Kidney (tissue), 14 donors: ENCODE measurements around the gene GRK4. TPM values are rescaled to one million over a fixed set of nuclear protein-coding genes. Genes with fewer than 3 reads are reported as not detected.

ENCODE experiments used
- DNase-seq, 5 donors: peaks; one replicate each; pipeline ENCODE4 v3.0.0-alpha.2; 2013 to 2020
- FAIRE-seq: peaks from 2 replicates; lab custom pipeline; 2012; peaks lifted over from hg19 to GRCh38; lab: Jason Lieb, UNC
- H3K27ac ChIP-seq, 2 donors: one replicate each; pipeline ENCODE4 v1.7.0; 2013; ENCODE audit warnings: low read depth in 2 of 2, low read length in 2 of 2, inconsistent platforms in 1 of 2
- H3K27me3 ChIP-seq: one replicate; pipeline ENCODE4 v1.7.1; 2013; ENCODE audit warnings: low read length, inconsistent platforms; ENCODE audit not compliant: control insufficient read depth, insufficient read depth
- H3K36me3 ChIP-seq, 3 donors: one replicate each; pipeline versions ENCODE4 v1.7.0 to v1.7.1; 2013; ENCODE audit warnings: low read length in 3 of 3, control low read depth in 1 of 3, inconsistent platforms in 1 of 3; ENCODE audit not compliant: insufficient read depth in 3 of 3, control insufficient read depth in 2 of 3
- H3K4me1 ChIP-seq, 3 donors: one replicate each; pipeline versions ENCODE4 v1.7.0 to v1.7.1; 2013; ENCODE audit warnings: low read length in 3 of 3, inconsistent platforms in 1 of 3, low read depth in 1 of 3; ENCODE audit not compliant: control insufficient read depth in 2 of 3, insufficient read depth in 2 of 3
- H3K4me3 ChIP-seq, 3 donors: one replicate each; pipeline versions ENCODE4 v1.7.0 to v1.8.1; 2013; ENCODE audit warnings: low read length in 3 of 3, control low read depth in 1 of 3, inconsistent platforms in 1 of 3
- H3K9ac ChIP-seq, 3 donors: one replicate each; pipeline versions ENCODE4 v1.7.0 to v1.7.1; 2013; ENCODE audit warnings: low read length in 3 of 3, control low read depth in 1 of 3, inconsistent platforms in 1 of 3
- H3K9me3 ChIP-seq, 3 donors: one replicate each; pipeline versions ENCODE4 v1.7.0 to v1.7.1; 2013; ENCODE audit warnings: low read length in 3 of 3, control low read depth in 1 of 3, inconsistent platforms in 1 of 3; ENCODE audit not compliant: control insufficient read depth in 2 of 3, insufficient read depth in 1 of 3
- intact Hi-C: fragments of 100-400 bp; cut with DNase I; formaldehyde crosslinking; loops from one replicate; pipeline ENCODE4 v1.11.1; 2022
- polyA plus RNA-seq: library from polyadenylated mRNA; stranded (reverse); fragments of 350-450 nt; fragmentation: Illumina TruSeq; extraction: RNeasy Lipid Tissue Mini Kit (QIAGEN cat#74804); gene quantifications from one replicate; pipeline ENCODE4 v1.2.3, GENCODE V29; 2014; ENCODE audit warnings: low read depth, low replicate concordance; ENCODE audit not compliant: insufficient read depth
- total RNA-seq: library from RNA; stranded (reverse); fragmentation: NEBNext Ultra II Directional; extraction: Animal tissue kit (Norgen Biotek cat#: 25700); gene quantifications from one replicate; pipeline ENCODE4 v1.2.1, GENCODE V29; 2021
- TF ChIP-seq, protein P1 (sequence below): IDR thresholded peaks from 3 replicates; pipeline ENCODE4 v1.5.1; 2012; ENCODE audit warnings: mild to moderate bottlenecking, moderate library complexity, borderline replicate concordance; ENCODE audit not compliant: insufficient read depth; ENCODE audit errors: extremely low read depth
- donor health status: control.
- donor health status: control.
- donor health status: control.
- donor health status: control.
- donor health status: control.
- donor health status: DM: yes; HTN: yes; CAD: no.
- donor health status: Normal renal cell carcinoma (clear cell type).

GRK4 gene
- total and polyA plus RNA-seq, 2 donors from 2014 or later = 4.3 TPM

- intact Hi-C loops = no loop called here
Measured at GRCh38 chr4:3044870-3045819, 81.8 kb downstream of the GRK4 start.

GRCh38 chr4:3046162-3046561, 82.8 kb downstream of the GRK4 start:
- TF ChIP-seq, protein P1, sequence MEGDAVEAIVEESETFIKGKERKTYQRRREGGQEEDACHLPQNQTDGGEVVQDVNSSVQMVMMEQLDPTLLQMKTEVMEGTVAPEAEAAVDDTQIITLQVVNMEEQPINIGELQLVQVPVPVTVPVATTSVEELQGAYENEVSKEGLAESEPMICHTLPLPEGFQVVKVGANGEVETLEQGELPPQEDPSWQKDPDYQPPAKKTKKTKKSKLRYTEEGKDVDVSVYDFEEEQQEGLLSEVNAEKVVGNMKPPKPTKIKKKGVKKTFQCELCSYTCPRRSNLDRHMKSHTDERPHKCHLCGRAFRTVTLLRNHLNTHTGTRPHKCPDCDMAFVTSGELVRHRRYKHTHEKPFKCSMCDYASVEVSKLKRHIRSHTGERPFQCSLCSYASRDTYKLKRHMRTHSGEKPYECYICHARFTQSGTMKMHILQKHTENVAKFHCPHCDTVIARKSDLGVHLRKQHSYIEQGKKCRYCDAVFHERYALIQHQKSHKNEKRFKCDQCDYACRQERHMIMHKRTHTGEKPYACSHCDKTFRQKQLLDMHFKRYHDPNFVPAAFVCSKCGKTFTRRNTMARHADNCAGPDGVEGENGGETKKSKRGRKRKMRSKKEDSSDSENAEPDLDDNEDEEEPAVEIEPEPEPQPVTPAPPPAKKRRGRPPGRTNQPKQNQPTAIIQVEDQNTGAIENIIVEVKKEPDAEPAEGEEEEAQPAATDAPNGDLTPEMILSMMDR = no peak
- Histone ChIP-seq H3K9ac (no peak overlapping the region), H3K27me3 (no peaks in the 10 kb centered on the region), H3K27ac (no peak overlapping the region), H3K4me3 (no peak overlapping the region), H3K9me3 (no peaks in the 10 kb centered on the region), H3K36me3 (no peaks in the 10 kb centered on the region), H3K4me1 (peaks cover 0 to 2% (median 0%) of the 10 kb centered on the region in 3 donors)
- FAIRE-seq = no peak
- intact Hi-C loops = no loop called here
- peak in 1 of 5 donors; percentile 26 for DNase-seq

More at GRCh38 chr4:3044870-3045819, 81.8 kb downstream of the GRK4 start:
- DNase-seq = peak in 1 of 5 donors; percentile 85
- H3K9ac ChIP-seq = no peak overlapping the region
- no peaks in the 10 kb centered on the region for H3K36me3 ChIP-seq
- H3K4me3 ChIP-seq = no peak overlapping the region
- no peaks in the 10 kb centered on the region for H3K27me3 ChIP-seq
- no peak overlapping the region for H3K27ac ChIP-seq
- H3K9me3 ChIP-seq = no peaks in the 10 kb centered on the region
- TF ChIP-seq, protein P1 = no peak
- no peak for FAIRE-seq
- H3K4me1 ChIP-seq = peaks cover 0 to 2% (median 0%) of the 10 kb centered on the region in 3 donors

DNA sequence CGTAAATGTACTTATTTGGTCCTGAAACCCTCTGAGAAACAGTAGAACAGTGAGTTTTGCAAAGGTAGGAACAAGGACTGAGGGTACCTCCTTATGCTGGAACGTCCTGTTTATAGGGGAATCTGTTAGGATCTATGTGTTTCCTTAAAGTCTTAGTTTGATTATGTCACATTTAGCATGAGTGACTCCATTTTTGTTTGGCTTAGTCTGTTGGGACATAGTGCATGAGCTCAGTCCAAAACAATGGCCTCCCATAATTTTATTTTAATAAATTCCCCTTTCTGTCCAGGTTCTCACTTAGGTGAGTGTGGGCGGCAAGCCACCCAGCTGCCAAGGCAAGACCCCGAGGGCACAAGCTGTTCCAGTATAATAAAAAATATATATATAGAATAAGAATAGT, 83.3 kb downstream of the GRK4 start:
- Histone ChIP-seq H3K36me3 (no peaks in the 10 kb centered on the region), H3K9ac (no peak overlapping the region), H3K4me3 (no peak overlapping the region), H3K9me3 (no peaks in the 10 kb centered on the region), H3K4me1 (no peaks in the 10 kb centered on the region), H3K27ac (no peak overlapping the region), H3K27me3 (no peaks in the 10 kb centered on the region)
- intact Hi-C loops = no loop called here
- DNase-seq (peak in 1 of 5 donors; percentile 20), FAIRE-seq (no peak)
- TF ChIP-seq, protein P1 = no peak
